GM19324 (cell line): Measurements from ENCODE around the gene TCEA3.

Source experiments
- ATAC-seq: cut with Tn5 transposase; IDR thresholded peaks from one replicate; pipeline ENCODE4 v1.9.1; 2021; ENCODE audit warnings: mild to moderate bottlenecking, moderate library complexity; ENCODE audit not compliant: unreplicated experiment, low FRiP score

Gene TCEA3

DNA sequence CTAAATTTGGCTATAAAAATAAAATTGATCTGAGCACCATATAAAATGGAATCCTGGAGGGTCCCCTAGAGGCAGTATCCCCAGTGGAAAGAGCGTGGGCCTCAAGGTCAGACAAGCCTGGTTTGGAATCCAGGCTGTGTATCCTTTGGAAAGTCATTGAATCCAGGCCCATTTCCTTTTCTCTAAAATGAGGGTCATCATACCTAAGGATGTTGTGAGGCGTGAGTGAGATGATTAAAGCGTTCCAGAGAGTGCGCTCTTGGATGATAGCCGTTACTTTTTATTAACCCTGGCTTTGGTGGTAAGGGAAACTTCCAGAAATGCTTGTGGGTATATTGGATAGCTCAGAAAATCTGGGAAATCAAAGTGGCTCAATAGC lies 54.2 kb downstream of the TCEA3 start:
- no peak for ATAC-seq

DNA sequence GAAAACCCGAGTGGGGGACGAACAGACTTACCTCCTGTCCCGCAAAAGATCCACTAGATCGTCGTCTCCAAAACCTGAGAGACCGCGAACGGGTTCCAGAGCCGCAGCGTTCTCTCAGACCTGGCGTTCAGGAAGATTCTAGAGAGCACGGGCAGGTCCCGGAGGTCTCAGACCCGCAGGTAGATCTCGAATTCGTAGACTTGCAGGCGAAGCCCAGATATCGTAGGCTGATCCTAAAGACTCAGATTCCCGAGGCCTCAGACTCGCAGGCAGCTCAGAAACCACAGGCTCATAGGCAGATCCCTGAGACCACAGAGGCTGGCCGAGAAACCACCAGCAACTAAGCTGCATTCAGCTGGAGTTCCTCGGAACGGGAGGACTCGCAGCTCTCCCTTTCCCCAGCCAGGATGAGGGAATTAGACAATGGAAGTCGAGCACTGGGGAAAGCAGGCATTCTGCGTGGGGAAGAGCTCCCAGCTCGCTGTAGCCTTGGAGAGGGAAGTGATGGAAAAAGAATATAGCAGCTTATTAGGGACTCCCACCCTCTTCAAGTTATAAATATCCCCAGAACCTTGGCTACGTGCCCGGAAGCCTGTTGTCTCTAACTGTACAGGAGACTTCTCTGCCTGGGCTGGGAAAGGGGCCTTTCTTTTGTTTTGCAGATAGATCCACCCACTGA lies 55.1 kb downstream of the TCEA3 start, which contains the start of gene ZNF436:
Gene ZNF436 (minus strand): TSS at position 502 of the 679 bp plus-strand sequence. CDS start 1,831 bp downstream, outside the sequence.
- ATAC-seq: no peak

DNA sequence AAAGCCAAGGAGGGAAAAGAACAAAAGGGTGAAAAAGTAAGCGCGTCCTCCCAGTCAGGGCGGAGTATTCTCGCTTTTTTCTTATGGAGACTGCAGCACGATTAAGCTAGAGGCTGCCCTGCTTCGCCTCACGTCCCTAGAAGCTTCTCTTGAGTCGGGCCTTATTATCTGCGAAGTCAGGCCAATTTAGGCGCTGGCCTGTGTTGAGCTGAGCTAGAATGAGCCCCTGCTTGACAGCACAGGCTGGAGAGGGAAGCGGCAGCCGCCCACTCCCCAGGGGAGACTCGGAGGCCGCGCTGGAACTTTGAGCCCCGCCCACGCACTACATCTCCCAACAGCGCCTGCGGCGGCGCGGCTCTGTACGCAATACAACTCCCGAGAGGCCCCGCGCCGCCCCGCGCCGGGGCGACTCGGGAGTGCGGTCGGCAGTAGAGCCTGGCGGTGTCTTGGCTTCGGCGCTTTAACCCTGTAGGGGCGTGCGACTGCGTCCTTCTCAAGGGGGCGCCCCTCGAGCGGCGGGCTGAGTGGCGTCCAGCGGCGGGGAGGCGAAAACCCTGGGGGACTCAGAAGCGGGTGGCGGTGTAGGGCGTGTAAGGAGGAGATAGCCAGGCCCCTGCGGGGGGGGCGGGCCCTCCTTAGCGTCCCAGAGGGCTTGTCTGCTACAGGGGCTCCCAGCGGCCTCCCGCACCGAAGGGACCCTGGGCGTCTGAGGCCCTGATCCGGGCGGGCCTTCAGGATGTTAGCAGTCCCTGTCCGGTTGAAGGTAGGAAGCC lies 55.8 kb downstream of the TCEA3 start:
- ATAC-seq: peak; percentile 79

DNA sequence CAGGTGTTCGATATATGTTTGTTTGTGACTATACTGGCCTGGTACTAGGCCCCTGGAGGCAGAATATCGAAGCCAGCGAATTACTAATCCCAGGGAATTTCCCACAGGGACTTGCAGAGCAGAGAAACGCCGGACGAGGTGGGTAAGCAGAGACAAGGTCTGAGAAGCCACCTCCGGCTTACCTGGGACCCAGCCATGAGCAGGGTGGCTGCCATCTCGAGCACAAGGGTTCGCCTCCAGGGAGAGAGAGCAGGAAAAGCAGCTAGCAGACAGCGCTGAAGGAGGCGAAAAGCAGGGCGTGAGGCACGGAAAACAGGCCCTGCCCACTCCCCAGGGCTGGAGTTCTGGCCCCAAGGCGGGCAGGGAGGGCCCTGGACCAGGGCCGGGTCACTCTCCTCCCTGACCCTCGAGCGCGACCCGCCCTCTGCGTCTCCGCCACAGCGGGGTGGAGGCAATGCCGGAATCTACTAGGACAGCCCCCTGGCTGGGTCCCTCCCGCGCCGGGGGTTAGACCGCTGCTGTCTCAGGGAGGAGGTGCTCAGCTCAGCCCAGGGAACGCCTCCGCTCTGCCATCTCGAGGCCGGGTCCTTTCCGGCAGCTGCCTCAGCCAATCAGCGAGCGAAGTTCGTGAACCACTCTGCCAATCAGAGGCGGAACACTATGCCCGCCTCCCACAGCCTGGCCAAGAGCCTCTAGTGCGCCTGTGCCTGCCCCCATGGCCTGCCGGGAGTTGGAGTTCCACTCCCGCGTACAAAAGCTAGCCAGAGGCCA lies 56.6 kb downstream of the TCEA3 start:
- peak; percentile 92 for ATAC-seq

DNA sequence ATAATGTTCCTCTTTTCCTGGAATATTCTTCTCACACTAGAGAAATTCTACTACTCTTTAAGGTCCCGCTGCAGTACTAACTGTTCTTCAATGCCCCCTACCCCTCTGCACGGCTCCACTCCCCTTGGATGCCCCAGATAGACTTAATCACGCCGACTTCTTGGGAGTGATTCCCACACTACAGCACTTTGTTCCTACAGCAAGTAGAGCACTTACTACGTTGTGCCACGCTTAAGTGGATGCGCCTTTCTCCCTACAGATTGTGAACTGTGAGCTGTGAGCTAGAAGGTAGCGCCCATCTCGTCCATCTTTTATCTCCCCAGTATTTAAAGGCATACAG lies 57.1 kb downstream of the TCEA3 start:
- no peak for ATAC-seq

DNA sequence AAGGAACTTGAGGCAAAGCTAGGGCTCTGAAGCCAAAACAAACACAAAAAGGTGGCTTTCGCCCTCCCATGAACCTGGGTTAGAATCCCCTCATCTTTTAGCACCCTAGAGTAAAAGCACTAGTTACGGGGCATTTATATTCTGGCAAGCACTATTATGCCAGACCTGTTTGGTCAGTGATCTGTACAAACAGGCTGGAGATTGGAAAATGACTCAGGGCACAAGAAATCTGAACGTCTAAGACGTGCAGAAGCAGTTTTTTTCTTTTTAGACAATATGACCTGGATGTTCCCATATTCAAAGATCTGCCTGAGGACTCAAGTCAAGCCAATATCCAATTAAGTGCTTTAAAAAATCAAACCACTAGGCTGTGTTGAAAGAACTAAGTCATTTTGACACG lies 58.0 kb downstream of the TCEA3 start:
- no peak for ATAC-seq

DNA sequence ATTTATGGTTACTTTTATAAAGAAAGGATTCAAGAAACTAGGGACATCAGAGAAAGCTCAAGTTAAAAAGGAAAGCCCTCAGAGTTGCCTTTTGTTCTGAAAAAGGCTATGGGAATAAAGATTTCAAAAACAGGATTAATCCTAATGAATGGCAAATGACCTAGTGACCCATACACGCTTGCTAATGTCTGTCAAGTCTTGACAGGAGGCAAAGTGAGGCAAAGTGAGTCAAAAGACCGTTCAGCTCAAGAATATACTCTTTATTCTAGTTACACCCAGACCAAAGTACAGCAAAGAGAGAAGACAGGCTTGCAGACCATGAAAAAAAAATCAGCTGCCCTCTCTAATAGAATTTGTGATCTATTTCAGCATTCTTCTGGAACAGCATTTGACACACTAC lies 58.4 kb downstream of the TCEA3 start:
- ATAC-seq: no peak

DNA sequence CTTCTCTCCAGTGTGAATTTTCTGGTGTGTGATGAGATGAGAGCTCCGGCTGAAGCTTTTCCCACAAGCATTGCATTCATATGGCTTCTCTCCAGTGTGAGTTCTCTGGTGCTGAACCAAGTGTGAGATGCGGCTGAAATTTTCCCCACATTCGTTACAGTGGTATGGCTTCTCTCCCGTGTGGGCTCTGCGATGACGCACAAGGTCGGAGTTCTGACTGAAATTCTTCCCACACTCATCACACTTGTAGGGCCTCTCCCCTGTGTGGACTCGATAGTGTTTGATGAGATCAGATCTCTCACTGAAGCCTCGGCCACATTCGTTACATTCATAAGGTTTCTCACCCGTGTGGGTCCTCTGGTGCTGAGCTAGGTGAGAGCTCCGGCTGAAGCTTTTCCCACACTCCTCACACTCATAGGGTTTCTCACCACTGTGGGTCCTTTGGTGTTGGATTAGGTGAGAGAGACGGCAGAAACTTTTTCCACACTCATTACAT lies 62.3 kb downstream of the TCEA3 start:
- no peak for ATAC-seq

DNA sequence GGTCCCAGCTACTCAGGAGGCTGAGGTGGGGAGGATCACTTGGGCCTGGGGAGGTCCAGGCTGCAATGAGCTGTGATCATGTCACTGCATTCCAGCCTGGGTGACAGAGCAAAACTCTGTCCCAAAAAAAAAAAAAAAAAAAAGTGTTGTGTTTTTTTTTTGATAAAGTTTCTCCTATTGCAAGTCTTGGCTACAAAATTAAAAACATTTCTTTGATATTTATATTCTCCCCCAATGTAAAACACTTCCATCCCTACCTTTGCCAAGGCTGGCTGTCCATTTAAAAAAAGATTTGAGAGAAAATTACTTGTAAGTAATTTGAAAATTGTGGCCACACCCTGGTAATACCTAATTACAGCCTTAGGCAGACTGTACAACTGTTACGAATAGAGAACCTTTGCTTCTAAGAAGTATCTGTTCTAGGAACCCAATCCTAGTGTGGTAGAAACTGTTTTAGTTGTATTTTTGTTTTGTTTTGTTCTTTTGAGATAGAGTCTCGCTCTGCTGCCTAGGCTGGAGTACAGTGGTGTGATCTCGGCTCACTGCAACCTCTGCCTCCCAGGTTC lies 66.2 kb downstream of the TCEA3 start:
- no peak for ATAC-seq

DNA sequence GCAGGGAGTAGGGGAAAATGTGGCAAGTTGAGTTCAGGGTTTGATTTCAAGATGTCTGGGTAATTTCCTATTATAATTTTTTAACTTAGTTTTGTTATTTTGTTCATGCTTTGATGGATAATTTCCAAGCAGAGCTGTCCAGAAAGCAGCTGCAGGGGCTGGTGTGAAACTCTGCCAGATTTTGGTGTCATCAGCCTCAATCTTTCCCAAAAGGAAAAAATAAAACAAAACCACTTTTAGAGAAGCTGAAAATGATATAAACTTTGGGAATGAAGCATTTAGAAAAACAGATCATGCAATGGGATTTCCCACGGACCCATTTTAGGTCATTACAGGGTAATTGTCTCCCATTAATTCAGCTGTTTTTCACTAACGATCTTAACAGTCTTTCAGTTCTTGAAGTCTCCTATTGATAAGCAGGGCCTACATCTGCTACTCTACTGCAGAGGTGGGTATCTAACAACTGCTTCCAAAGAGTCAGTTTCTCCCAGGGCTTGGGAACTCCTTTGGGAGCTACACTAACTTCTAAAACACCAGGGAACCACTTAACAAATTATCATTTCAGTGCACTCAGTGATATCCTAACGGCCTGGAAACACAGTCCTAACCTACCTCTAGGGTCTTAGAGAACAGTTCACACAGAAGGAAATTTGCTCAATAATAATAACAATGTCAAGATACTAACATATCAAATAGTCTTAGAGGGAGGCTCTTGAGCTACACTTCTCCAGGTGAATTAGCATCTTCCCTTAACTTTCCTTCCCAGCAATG lies 67.2 kb downstream of the TCEA3 start:
- no peak for ATAC-seq

DNA sequence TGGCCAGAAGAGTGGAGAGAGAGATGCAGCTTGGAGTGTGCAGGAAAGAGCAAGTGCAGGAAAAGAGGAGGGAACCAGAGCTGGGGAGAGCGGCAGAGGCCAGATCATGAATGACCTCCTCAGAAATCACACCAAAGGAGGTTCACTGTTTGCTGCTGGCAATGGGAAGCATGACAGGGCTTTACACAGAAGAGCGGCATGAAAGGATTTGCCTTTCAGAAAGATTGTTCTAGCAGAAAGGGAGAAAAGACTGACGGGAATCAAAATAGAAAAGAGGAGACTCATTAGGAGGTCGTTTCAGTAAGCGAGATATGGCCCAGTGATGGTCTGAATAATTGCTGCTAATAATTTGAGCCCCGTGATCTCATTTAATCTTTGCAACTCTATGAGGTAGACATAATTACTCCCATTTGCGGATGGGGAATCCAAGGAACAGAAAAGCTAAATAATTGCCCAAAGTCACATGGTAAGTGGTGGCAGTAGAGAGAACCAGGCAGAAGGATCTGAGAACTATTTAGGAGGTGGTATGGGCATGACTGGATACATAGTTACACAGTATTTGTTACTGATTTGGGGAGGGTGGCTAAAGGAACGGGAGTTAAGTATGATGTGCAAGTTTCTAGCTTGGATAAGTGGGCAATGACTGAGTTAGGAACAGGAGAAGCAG lies 67.9 kb downstream of the TCEA3 start:
- no peak for ATAC-seq

DNA sequence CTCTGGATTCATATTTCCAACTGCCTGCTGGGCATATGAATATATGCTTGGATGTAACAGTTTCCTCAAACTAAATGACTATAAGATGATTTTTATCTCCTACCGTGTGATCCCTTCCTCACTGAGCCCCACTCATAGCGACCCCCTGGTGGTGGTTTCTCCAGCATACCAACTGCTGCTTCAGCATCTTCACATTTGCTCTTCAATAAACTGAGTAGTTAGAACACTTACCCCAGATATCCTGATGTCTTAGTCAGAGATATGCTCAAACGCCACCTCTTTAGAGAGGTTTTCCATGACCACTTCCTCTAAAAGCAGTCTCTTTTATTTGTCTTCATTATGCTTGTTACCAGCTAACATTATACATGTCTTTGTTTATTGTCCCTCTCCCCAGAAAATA lies 70.3 kb downstream of the TCEA3 start:
- ATAC-seq: no peak

DNA sequence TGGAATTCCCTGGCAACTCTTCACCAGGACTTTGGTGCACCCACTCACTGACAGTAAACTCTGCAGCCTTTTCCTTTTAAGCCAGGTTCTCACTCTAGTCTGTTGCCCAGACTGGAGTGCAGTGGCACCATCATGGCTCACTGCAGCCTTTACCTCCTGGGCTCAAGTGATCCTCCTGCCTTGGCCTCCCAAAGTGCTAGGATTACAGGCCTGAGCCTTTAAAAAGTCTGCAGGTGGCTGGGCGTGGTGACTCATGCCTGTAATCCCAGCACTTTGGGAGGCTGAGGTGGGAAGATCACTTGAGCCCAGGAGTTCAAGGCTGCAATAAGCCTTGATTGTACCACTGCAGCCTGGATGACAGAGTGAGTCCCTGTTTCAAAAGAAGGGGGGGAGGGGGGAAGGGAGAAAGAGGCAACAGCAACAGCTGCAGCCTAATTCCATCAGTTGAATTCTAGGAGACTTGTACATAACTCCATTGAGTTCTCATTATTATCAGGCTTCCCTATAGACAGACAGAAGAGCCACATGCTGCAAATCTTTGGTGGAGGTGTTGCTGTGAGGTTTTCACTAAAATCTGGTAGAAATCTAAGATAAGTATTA lies 72.4 kb downstream of the TCEA3 start:
- no peak for ATAC-seq

DNA sequence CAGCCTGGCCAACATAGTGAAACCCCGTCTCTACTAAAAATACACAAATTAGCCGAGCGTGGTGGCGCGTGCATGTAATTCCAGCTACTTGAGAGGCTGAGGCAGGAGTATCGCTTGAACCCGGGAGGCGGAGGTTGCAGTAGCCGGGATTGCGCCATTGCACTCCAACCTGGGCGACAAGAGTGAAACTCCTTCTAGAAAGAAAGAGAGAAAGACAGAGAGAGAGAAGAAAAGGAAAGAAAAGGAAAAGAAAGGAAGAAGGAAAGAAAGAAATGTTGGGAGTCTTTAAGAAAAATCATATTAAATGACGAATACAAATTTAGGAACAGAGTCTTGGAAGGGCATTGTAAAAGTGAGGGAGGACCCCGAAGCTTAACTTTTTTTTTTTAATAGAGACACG lies 78.6 kb downstream of the TCEA3 start:
- no peak for ATAC-seq

DNA sequence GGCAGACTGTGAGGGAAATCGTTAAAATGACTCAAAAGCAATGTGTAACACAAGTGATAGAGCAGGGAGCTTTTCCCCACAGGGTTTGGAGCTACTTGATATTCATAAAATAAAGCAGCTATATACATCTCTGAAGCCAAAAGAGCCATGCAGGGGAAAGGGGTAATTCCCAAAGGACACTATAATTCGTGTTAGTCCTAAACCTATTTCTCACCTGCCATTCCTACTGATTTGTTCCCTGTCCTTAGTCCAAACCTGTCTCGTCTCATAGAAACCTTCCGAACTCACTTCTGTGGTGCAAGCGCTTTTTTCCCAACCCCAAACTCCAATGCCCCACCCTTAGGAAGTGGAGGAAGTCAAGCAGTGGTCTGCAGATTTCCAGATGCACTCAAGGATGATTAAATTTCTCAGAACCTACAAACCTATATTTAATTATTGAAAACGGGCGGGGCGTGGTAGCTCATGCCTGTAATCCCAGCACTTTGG lies 79.5 kb downstream of the TCEA3 start:
- no peak for ATAC-seq

DNA sequence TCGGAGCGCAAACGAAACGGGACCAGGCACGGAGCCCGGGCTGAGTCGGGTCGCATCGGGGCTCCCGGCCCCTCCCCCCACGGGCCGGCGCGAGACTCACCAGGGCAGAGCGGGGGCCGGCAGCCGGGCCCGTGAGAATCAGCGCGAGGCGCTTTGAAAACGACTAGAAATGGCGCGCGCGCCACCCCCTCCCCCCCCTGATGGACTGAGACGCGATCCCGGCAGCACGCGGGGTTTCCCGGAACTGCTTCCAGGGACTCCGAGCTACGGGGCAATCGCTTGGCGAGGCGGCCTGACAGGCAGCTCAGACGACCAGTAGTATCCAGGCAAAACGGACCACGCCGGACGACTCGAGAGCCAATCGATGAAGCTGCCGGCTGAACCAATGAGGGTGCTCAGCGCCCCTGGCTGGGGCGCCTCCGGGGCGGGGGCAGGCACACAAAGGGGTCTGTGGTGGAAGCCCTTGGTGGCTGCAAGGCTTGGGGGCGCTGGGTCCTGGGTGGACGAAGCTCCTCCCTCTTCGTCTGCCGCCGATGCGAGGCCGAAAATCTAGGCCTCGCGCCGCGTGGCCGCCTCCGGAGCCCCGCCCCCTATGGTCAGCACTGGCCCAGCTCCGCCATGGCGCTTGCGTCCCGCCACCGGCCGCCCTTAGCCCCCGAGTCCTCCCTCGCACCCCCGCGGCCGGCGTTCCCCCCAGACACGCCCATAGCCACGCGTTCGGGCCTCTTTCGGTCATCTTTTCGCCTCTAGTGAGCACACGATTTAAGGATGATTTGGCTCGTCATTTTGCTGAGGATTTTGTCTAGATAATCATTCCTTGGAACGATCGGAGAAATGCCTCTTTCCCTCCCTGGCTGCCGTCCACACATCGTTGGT lies 80.2 kb downstream of the TCEA3 start, which contains the start of gene HNRNPR:
Gene HNRNPR (minus strand): TSS at position 174 of the 876 bp plus-strand sequence. CDS start 3,276 bp downstream, outside the sequence.
- peak; percentile 90 for ATAC-seq

DNA sequence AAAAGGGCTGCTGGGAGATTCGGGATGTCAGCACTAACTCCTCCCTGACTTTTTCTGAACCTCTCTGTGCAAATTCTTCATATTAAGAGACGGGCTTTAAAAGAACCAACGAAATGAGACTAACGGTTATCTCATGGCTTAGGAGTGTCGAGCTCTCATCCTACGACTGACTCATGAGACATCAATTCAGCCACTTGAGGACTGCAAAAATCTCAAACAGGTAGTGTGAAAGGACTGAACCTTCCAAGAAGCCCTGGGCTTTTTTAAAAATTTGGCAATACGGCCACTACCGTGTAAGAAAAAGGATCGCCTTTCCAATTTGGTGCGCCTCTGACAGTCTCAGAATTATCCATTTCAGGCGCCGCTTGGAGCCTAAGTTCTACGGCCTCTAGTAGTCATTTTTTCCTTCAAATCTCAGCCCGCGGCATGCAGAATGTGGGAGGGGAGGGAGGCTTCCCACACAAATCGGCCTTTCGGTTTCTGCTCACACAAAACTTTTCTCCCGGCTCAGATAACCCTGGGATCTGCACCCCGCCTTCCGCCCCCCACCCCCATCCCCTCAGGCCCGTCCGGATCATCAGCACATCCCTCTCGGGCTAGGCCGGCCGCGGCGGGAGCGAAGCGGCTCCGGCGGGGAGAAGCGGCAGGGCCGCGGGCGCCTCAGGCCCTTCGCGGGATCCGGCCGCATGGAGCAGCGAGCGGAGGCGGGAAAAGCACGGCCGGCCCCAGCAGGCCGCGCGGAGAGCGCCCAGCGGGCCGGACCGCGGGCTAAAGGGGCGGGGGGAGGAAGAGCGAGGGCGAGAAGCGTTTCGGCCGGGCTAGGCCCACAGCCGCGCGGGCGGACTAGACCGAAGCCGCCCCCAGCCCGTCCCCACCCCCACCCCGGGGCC lies 81.1 kb downstream of the TCEA3 start:
- peak; percentile 18 for ATAC-seq
